ENCODE results near the gene NBPF1.
"Not testable (repeated sequence)": the region's sequence is repeated elsewhere in the genome, so short reads cannot be mapped to it uniquely, and the experiment has no call there.

Gene NBPF1

DNA sequence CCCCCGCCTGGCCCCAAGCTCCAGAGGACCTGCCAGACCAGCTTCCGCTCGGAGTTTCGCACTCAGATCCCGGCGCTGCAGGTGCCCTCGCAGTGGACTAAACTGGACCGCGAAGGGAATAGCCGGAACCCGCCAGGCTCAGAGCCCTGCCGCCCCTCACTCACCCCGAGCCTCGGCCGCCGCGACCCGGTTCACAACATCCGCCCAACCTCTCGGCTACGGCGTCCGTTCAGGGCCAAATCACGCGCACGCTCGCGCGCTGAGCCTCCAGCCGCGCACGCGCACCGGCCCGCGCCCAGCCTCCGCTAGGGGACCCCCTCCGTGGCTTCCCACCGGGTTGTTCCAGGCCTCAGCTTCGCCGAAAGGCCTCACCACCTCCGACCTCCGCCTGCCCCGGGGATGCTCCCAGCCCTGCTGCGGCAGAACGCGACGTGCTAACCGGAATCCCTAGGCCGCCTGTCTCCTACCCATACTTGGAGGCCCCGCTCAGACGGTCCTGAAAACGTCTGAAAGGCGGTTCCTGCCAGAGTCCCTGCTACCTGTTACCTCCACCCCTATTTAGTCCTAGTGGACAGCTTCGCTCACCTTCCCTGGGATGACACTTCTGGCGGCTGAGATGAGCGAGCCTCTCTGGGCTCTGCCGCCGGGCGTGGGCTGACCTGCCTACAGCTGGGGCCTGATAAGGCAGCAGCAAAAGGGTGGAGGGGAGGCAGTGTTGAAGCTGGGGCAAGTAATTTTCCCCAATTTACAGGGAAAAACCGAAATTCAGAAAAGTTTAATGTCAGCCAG lies 31.3 kb upstream of the NBPF1 start:
- TF ChIP-seq, protein P1, sequence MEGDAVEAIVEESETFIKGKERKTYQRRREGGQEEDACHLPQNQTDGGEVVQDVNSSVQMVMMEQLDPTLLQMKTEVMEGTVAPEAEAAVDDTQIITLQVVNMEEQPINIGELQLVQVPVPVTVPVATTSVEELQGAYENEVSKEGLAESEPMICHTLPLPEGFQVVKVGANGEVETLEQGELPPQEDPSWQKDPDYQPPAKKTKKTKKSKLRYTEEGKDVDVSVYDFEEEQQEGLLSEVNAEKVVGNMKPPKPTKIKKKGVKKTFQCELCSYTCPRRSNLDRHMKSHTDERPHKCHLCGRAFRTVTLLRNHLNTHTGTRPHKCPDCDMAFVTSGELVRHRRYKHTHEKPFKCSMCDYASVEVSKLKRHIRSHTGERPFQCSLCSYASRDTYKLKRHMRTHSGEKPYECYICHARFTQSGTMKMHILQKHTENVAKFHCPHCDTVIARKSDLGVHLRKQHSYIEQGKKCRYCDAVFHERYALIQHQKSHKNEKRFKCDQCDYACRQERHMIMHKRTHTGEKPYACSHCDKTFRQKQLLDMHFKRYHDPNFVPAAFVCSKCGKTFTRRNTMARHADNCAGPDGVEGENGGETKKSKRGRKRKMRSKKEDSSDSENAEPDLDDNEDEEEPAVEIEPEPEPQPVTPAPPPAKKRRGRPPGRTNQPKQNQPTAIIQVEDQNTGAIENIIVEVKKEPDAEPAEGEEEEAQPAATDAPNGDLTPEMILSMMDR (conservative IDR thresholded peaks at IDR 0.05; ENCODE audit: low read depth, low read length): peak; percentile 43
- H3K4me3 ChIP-seq (ENCODE audit: low read length): peak overlapping the region; percentile 81
- DNase-seq (ENCODE audit: low read depth): peak; percentile 81

DNA sequence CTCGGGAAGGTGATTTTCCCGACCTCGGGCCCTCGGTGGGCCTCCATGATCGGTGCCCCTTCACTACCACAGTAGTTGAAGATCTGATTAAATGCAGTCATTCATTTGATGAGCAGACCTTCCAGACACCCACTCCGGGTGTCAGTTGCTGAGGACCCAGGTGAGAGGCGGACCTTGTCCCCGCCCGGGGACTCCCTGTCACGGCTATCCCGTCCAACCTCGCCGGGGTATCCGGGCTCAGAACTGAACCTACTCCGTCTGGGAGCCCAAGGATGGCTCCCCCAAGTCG lies 30.8 kb upstream of the NBPF1 start:
- peak overlapping the region; percentile 81 for H3K4me3 ChIP-seq (ENCODE audit: low read length)
- TF ChIP-seq, protein P1 (conservative IDR thresholded peaks at IDR 0.05; ENCODE audit: low read depth, low read length): no peak
- DNase-seq (ENCODE audit: low read depth): no peak

DNA sequence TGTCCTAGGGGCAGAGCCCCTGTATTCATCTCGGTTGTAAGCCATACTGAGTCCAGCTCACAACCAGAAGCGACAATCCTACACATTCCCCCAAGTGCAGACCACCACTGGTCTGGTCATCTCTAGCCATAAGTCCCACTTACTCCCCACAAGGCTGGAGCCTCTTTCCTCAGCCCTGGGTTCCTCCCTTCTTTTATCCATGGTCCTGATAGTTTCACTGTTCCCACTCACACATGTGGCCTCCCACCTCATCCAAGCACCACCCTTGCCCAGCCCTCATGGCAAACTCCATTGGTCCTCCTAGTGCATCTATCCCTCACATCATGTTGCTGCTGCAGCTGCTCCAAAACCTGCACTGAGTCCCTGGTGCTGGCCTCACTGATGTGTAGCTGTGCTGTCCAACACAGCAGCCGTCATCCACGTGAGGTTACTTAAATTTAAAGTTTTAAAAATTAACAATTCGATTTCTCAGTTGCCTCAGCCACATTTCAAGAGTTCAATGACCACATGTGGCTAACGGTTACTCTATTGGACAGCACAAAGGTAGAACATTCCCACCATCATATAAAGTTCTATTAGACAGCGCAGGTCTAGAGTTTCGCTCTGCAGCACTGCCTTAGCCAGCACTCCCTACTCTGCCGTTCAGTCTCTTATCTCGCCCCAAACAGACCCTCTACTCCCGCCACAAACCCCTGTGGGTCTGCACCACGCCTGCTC lies 30.3 kb upstream of the NBPF1 start:
- not testable (repeated sequence) for DNase-seq (ENCODE audit: low read depth)
- H3K4me3 ChIP-seq (ENCODE audit: low read length): peak overlapping the region; percentile 81

DNA sequence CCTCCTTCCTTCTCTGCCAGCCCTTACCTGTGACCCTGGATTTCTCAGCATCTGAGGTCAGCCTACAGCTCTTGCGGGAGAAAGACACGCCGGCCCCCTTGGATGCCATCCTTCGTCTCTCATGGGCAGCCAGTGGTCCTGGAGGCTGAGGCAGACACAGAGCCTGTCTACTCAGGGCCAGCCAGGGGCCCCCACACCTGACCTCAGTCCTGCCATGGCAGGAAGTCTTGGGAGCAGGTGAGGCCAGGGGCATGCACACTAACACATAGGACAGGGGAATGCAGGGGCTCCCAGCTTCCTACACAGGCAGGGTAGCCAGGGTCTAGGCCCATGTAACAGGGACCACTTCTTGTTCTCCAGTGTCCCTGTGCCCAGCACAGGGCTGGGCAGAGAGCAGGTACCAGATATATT lies 29.6 kb upstream of the NBPF1 start:
- not testable (repeated sequence) for DNase-seq (ENCODE audit: low read depth); H3K4me3 ChIP-seq (ENCODE audit: low read length)

DNA sequence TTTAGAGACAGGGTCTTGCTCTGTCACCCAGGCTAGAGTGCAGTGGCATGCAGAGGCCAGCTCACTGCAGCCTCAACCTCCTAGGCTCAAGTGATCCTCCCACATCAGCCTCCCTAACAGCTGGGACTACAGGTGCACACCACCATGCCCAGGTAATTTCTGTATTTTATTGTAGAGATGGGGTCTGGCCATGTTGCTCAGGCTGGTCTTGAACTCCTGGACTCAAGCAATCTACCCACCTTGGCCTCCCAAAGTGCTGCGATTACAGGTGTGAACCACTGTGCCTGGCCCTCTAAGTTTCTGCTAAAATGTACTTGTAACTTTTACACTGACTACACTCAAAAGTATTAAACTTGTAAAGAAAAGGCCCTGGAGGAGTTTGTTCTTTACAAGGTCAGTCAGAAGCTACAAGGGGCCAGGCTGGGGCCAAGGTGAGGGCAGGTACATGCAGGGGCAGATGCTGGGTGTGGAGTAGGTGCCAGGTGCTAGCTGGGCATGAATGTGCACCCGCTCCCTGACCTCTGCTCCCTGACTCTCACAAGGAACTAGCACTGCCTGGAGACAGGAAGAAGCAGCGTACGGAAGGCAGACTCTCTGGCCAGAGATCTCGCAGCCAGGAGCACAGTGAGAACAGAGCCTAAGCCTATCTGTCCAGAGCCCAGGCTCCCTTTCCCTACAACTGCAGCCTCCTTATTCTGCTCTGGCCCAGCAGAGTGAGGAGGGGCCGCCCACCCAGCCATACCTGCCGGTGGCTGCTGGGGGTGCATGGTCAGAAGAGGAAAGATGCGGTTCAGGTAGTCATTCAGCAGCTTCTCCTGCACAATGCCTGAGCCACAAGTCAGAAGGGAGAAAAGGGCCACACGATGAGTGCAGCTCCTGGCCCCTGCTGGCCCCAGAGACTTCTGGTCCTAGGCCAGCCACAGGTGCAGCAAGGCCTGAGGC lies 28.9 kb upstream of the NBPF1 start:
- not testable (repeated sequence) for DNase-seq (ENCODE audit: low read depth); H3K4me3 ChIP-seq (ENCODE audit: low read length)

DNA sequence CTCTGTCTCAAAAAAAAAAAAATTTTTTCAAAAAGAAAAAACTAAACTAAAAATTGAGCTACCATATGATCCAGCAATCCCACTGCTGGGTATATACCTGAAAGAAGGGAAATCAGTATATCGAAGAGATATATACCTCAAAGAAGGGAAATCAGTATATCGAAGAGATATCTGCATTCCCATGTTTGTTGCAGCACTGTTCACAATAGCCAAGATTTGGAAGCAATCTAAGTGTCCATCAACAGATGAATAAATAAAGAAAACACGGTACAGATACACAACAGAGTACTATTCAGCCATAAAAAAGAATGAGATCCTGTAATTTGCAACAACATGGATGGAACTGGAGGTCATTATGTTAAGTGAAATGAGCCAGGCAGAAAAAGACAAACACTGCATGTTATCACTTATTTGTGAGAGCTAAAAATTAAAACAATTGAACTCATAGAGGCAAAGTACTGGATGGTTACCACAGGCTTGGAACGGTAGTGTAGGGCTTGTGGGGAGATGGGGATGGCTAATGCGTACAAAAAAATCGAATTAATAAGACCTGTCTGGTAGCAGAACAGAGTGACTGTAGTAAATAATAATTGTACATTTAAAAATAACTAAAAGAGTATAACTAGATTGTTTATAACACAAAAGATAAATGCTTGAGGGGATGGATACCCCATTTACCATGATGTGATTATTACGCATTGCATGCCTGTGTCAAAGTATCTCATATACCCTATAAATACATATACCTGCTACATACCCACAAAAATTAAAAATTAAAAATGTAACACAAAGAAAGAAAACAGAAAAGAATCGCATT lies 28.0 kb upstream of the NBPF1 start:
- not testable (repeated sequence) for DNase-seq (ENCODE audit: low read depth); H3K4me3 ChIP-seq (ENCODE audit: low read length)

DNA sequence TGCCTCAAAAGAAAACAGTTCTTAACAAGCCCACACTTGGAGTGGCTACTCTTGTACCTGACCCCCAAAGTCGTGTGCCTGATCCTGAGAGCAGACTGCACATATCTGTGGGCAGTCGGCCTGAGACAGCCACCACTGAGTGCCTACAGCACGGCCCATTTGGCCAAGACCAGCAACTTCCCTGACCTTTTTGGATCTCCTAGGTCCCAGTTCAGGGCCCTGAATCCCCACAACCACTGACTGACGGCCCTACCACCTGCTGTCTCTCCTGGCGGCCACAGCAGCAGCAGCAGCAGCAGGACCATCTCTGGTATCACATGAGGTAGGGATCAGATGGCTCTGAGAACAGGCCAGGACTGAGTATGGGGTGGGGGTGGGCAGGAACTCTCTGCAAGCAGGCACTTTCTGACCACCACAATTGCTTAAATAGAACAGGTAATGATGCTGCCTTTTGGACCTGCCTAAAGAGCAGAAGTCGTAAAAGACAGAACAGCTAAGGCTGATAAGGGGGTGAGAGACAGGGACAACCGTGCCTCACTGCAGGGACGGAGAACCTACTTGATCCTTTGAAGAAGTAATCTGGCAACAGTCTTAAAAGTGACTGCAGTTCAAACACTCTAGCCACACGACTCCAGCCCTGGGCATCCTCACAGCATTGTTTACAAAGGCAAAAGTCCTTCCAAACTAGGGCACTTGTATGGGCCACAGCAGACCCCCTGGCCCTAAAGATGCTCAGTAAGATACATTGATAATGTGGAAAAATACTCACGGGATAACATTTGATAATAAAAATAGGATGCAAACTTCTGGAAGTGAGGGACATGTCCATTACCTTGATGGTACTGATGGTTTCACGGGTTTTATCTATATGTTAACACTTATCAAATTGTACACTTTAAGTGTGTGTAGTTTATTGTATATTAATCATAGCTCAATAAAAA lies 26.0 kb upstream of the NBPF1 start:
- not testable (repeated sequence) for H3K4me3 ChIP-seq (ENCODE audit: low read length); DNase-seq (ENCODE audit: low read depth)

DNA sequence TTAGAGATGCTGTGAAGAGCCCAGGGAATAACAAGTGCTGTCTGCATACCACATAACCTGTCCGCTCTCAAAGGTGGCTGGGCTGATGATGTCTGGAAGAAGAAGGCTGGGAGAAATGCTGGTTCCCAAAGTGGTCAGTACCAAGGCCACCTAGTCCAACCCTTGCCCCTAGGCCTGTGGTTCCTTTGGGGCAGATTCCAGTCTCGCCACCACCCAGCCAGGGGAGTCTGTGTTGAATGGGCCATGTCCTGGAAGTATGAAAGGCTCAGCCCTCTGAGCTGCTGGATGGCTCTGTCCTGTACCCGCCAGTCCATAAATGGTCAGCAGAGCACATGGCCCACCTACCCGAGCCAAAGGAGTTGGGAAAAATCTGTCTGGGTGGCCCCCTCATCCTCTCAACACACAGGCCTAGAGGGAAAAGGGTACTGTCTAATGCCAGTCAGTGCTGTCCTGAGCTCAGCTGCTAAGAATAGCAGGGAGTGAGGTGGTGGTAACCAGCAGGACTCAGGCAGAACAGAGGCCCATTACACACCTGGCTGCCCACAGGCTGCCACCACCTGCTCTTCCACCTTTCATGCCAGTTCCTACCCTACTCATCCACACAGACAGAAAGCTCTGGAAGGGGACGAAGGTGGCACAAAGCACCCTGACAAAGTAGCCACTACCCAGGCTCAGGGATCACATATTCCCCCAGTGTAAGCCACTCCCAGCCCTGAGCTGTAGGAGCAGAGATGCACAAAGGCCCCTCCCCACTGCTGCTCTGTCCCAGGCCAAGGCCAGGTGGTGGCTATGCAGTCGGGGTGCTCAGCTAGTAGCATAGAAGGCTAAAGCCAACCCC lies 24.8 kb upstream of the NBPF1 start:
- DNase-seq (ENCODE audit: low read depth); H3K4me3 ChIP-seq (ENCODE audit: low read length): not testable (repeated sequence)

DNA sequence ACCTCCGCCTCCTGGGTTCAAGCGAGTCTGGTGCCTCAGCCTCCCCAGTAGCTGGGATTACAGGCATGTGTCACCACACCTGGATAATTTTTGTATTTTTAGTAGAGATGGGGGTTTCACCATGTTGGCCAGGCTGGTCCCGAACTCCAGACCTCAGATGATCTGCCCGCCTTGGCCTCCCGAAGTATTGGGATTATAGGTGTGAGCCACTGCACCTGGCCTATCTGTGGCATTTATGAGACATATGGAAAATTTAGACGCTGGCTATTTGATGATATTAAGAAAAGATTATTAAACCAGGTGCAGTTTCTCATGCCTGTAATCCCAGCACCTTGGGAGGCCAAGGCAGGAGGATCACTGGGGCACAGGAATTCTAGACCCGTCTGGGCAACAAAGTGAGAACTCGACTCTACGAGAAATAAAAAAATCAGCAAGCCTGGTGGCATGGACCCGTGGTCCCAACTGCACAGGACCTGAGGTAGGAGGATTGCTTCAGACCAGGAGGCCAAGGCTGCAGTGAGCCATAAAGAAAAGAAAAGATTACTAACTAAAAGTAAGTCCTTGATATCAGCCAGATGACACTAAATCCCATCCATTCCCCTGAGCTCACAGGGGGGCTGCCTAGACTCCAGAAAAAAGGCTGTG lies 23.3 kb upstream of the NBPF1 start:
- not testable (repeated sequence) for H3K4me3 ChIP-seq (ENCODE audit: low read length); DNase-seq (ENCODE audit: low read depth)

DNA sequence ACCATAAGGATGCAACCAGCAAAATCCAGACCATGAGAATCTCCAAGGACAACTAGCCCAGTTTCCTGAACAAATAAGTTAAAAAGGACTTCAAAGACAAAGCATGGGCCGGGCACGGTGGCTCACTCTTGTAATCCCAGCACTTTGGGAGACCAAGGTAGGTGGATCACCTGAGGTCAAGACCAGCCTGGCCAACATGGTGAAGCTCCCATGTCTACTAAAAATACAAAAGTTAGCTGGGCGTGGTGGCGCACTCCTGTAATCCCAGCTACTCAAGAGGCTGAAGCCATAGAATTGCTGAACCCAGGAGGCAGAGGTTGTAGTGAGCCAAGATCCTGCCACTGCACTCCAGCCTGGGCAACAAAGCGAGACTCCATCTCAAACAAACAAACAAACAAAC lies 22.6 kb upstream of the NBPF1 start:
- not testable (repeated sequence) for H3K4me3 ChIP-seq (ENCODE audit: low read length); DNase-seq (ENCODE audit: low read depth)

DNA sequence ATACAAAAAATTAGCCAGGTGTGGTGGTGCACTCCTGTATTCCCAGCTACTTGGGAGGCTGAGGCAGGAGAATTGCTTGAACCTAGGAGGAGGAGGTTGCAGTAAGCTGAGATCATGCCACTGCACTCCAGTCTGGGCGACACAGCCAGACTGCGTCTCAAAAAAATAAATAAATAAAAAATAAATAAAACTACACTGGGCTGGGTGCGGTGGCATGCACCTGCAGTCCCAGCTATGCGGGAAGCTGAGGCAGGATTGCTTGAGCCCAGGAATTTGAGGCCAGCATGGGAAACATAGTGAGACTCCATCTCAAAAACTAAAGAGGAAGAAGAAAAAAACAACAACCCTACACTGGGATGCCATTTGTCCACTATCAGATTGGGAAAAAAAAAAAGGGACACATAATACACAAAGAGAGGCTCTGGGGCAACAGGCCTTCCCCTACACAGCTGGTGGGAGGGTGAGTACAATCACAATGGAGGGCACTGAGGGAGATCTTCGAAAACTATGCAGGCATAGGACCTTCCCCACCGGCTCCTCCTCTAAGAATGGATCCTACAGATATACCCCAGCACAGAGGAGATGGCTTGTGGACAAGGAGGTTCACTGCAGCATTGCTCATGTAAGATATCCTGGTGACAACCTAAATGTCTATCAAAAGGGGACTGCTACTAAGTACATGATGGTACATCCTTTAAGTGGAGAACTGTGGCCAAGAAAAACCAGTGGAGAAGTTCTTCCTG lies 20.3 kb upstream of the NBPF1 start:
- H3K4me3 ChIP-seq (ENCODE audit: low read length); DNase-seq (ENCODE audit: low read depth): not testable (repeated sequence)

DNA sequence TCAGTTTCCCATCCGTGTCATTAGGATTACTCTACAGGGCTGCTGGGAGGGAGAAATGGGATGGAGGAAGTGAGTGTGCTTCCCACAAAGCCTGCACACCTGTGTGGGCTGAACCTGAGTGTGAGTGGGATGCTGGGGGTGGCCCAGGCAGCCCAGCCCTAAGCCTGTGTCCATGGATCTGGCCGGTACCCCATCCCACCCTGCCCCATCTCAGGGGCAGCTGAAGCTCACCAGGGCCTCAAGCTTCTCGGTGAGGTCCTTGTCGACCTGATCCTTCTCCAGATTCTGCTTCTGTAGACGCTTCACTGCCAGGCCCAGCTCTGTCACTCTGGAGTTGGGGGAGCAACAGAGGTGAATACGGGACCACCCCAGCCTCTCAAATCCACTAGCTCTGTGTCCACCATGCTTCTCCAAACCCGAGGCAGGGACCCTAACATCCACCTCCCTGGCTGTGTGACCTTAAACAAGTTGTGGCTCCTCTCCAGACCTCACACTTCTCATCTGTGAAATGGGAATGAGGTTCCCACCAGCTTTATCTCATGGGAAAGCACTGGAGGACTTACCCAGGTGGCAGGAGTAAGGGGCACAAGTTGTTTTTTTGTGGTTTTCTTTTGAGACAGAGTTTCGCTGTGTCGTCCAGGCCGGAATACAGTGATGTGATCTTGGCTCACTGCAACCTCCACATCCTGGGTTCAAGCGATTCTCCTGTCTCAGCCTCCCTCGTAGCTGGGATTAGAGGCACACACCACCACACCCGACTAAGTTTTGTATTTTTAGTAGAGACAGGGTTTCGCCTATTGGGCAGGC lies 18.9 kb upstream of the NBPF1 start:
- not testable (repeated sequence) for DNase-seq (ENCODE audit: low read depth); H3K4me3 ChIP-seq (ENCODE audit: low read length)
